GM20000 (cell line): ENCODE measurements around the gene SERPINA5.

ENCODE experiments used
- DNase-seq: peaks from one replicate; pipeline ENCODE4 v3.0.0; 2012; ENCODE audit warnings: low spot score
- TF ChIP-seq, protein P1 (sequence below): IDR thresholded peaks from 2 replicates; pipeline ENCODE4 v1.5.1; 2012; ENCODE audit warnings: mild to moderate bottlenecking, control low read depth; ENCODE audit errors: extremely low read depth, missing control alignments

Gene SERPINA5, protein sequence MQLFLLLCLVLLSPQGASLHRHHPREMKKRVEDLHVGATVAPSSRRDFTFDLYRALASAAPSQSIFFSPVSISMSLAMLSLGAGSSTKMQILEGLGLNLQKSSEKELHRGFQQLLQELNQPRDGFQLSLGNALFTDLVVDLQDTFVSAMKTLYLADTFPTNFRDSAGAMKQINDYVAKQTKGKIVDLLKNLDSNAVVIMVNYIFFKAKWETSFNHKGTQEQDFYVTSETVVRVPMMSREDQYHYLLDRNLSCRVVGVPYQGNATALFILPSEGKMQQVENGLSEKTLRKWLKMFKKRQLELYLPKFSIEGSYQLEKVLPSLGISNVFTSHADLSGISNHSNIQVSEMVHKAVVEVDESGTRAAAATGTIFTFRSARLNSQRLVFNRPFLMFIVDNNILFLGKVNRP

DNA sequence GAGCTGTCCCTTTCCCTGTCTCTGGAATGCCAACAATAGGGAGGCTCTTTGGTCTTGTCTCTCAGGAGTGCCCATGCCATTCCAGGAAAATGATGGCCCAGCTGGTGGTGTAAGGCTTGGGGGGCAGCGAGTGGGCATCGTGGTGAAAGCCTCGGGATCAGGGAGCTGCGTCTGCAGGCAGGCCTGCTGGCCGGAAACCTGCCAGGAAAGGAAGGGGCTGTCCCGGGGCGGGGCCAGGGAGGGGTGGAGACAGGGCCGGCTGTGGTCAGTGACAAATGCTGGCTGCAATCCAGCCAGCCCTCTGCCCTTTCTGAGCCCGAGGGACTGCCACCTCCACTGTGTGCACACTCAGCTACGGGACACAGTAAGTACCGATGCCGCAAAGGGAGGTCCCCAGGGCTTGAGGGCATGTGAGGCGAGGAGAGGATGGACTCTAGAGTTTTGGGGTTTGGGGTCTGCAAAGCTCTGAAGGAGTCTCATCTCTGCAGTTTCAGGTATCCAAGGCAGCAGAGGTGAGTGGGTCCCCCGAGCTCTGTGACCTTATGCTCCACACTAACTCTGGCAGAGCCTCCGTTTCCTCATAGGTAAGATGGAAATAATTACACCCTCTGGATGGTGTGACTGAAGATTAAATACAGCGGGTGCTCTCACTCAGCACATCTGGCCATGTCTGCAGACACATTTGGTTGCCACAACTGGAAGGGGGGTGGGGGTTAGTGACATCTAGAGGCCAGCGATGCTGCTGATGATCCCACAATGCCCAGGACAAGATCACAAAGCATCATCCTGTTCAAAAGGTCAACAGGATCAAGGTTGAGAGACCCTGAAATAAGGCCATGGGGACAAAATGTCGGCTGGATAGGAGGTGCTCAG lies at the start of gene SERPINA5:
SERPINA5 (plus strand) TSS at position 300 of the 873 bp plus-strand sequence. CDS start 5,937 bp downstream, outside the sequence.
- no peak for DNase-seq
- TF ChIP-seq, protein P1, sequence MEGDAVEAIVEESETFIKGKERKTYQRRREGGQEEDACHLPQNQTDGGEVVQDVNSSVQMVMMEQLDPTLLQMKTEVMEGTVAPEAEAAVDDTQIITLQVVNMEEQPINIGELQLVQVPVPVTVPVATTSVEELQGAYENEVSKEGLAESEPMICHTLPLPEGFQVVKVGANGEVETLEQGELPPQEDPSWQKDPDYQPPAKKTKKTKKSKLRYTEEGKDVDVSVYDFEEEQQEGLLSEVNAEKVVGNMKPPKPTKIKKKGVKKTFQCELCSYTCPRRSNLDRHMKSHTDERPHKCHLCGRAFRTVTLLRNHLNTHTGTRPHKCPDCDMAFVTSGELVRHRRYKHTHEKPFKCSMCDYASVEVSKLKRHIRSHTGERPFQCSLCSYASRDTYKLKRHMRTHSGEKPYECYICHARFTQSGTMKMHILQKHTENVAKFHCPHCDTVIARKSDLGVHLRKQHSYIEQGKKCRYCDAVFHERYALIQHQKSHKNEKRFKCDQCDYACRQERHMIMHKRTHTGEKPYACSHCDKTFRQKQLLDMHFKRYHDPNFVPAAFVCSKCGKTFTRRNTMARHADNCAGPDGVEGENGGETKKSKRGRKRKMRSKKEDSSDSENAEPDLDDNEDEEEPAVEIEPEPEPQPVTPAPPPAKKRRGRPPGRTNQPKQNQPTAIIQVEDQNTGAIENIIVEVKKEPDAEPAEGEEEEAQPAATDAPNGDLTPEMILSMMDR = no peak

DNA sequence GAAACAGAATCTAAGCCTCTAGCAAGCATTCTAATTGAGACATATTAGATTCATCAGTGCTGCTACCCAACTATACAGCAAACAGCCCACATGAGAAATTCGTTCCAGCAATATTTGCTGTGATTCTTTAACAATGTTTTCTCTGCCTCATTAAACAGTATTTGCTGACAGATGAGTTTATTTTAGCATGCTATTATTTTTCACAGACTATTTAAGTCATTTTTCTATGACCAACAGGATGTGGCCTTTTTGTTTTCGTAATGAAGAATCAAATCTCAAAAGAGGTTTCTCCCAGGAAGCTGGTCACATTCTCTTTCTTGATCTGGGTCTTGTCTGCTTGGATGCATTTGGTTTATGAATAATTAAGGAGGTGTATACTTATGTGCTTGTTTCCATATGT lies 48.8 kb upstream of the SERPINA5 start:
- TF ChIP-seq, protein P1 = no peak
- DNase-seq = no peak

DNA sequence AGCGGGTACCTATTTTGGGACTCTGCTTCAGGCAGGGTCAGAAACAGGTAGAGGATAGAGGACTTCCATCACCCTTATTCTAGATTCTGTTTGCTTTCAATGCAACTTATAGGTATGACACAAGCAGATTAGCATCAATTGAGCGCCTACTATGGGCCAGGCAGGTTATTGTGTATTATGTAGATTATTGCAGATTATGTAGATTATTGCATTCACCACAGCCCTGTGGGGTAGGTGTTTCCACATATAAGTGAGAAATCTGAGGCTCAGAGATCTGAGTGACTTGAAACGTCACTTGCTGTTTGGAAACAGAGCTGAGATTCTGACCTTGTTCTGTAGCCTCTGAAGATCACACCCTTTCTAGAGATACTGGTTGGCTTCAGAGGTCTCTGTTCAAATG lies 45.7 kb upstream of the SERPINA5 start:
- DNase-seq = no peak
- TF ChIP-seq, protein P1 = no peak

DNA sequence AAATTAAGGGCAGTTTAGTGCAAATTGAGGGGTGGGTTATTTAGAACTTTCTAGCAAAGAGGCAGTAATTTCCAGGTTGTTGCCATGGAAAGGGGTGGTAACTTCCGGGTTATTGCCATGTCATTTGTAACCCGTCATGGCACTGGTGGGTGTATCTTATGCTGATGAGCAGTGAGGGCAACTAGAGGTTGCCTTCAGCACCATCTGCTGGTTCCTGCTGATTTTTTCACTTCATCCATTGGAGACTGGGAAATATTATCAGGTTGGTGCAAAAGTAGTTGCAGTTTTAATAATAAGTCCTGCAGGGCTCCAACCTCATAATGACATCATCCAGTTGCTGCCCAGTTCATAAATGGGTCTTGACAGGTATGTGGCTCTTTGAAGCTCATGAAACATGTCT lies 44.4 kb upstream of the SERPINA5 start:
- DNase-seq = no peak
- TF ChIP-seq, protein P1 = no peak

DNA sequence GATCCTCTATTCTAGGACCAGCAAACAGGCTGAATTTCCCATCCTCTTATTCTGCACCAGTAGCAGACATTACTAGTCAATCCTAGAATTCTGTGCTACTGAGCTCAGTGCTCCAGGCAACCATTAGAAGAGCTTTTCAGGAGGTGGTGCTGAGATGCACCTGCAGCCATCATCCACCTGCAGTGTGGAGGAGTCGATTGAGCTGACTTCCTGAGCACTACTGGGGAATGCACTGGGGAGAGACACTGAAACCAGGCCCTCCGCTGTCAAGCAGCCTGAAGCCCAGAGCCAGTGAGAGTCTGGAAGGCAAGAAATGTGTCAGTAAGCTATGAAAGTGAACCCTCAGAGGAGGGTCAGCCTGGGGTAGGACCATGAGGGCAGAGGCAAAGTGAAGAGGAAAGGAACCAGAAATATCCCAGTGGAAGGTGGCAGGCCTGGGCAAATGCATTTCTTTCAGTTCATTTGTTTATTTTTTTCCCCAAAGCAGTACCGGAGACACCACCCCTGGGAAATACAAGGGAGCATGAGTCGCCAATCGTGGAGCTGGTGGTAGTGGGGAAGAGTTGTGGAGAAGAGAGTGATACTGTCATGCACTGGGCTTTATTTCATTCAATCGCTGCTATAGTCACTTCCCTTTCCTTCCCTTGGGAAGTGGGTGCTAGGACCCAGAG lies 43.0 kb upstream of the SERPINA5 start:
- no peak for DNase-seq
- TF ChIP-seq, protein P1 = no peak

DNA sequence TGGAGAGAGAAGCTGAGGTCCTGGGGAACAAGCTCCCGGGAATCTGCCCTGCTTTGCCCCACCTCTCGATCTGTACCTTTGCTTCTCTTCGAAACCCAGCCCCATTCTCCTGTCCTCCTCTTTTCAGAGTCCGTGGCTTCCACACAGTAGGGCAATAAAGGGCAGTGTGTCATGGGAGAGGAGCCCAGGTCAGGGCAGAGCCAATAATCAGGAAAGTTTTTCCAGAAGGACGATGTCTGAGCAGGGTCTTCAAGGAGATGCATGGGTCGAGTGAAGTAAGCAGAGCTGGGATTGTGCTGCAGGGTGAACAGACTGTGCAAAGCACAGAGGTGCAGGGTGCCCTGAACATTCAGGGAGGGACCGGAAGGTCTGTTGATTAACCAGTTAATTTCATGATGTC lies 42.0 kb upstream of the SERPINA5 start:
- no peak for DNase-seq

More for the DNA sequence above, 42.0 kb upstream of the SERPINA5 start:
- TF ChIP-seq, protein P1 = no peak
